ENCODE data around the gene AURKA. TPM values are rescaled to one million over a fixed set of nuclear protein-coding genes. Genes with fewer than 3 reads are reported as not detected.

Gene AURKA
- polyA plus RNA-seq, 1 of the 3 experiments (the other 2 are of a cell fraction) = 24.6 TPM

DNA sequence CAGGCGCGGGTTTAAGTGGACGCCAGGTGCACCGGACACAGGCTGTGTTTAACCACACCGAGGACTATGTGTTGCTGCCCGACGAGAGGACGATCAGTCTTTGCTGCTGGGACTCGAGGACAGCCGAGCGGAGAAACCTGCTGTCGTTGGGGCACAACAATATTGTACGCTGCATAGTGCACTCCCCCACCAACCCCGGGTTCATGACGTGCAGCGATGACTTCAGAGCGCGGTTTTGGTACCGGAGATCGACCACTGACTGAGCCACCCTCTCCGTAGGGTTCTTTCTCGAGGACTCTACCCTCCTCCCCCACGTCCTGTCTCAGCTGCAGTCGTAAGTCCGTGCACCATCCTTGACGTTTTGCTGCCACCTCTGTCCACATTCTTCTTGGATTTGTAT is 11.4 kb upstream of the AURKA start:
- Histone ChIP-seq H3K27me3 (ENCODE audit: insufficient read depth) (no peaks in the 10 kb centered on the region), H3K4me1 (ENCODE audit: control insufficient read depth in 1 of 2, insufficient read depth in 2 of 2, low read depth in 1 of 2, low read length in 1 of 2) (no peaks in the 10 kb centered on the region), H3K4me2 (no peak overlapping the region), H4K20me1 (ENCODE audit: insufficient read depth) (no peaks in the 10 kb centered on the region), H2AFZ (ENCODE audit: low read depth) (no peak overlapping the region), H3K9me2 (no peaks in the 10 kb centered on the region), H3K36me3 (replicated peaks in 1 of 2; ENCODE audit: control insufficient read depth in 1 of 2, insufficient read depth in 2 of 2, low read length in 1 of 2) (peaks cover 66 to 81% of the 10 kb centered on the region in 2 experiments), H3K4me3 (ENCODE audit: low read depth in 2 of 2, low read length in 1 of 2) (no peak overlapping the region), H3K9me3 (no peaks in the 10 kb centered on the region), H3K9ac (no peak overlapping the region), H3K79me2 (ENCODE audit: insufficient read depth) (peaks cover 34% of the 10 kb centered on the region), H3K27ac (ENCODE audit: low read depth in 2 of 2, low read length in 1 of 2) (no peak overlapping the region), H3F3A (replicated peaks; ENCODE audit: insufficient read depth) (peaks cover 15% of the 10 kb centered on the region)
- POLR2A ChIA-PET = no interaction called here
- CTCF ChIA-PET = no interaction called here
- TF ChIP-seq YY1 (IDR thresholded peaks at IDR 0.05; ENCODE audit: low read depth) (no peak), FOSL2 (IDR thresholded peaks at IDR 0.05; ENCODE audit: borderline replicate concordance, low read depth) (no peak), USF1 (IDR thresholded peaks at IDR 0.05; ENCODE audit: borderline replicate concordance, low read depth) (no peak), SIN3A (IDR thresholded peaks at IDR 0.05; ENCODE audit: borderline replicate concordance, low read depth, low read length) (no peak), EZH2phosphoT487 (IDR thresholded peaks at IDR 0.05; ENCODE audit: borderline replicate concordance, low read depth) (no peak), TEAD4 (IDR thresholded peaks at IDR 0.05; ENCODE audit: borderline replicate concordance, insufficient read depth) (no peak), RCOR1 (IDR thresholded peaks at IDR 0.05; ENCODE audit: low read length) (no peak)
- DNase-seq = no peak
- WGBS (ENCODE audit: low lambda C conversion rate) = 94% methylated on average over 26 of the region's 26 CpGs

- Histone ChIP-seq H3K9ac (no peak overlapping the region), H3K4me3 (ENCODE audit: low read depth in 2 of 2, low read length in 1 of 2) (peak overlapping the region in 1 of 2 experiments; percentile 38; a peak in 1 of 4 replicates), H3K9me2 (no peaks in the 10 kb centered on the region), H3K9me3 (no peaks in the 10 kb centered on the region), H3K27me3 (ENCODE audit: insufficient read depth) (no peaks in the 10 kb centered on the region), H3K36me3 (replicated peaks in 1 of 2; ENCODE audit: control insufficient read depth in 1 of 2, insufficient read depth in 2 of 2, low read length in 1 of 2) (peaks cover 81 to 85% of the 10 kb centered on the region in 2 experiments), H3K79me2 (ENCODE audit: insufficient read depth) (peaks cover 32% of the 10 kb centered on the region), H3K4me2 (no peak overlapping the region), H3F3A (replicated peaks; ENCODE audit: insufficient read depth) (peaks cover 22% of the 10 kb centered on the region), H3K27ac (ENCODE audit: low read depth in 2 of 2, low read length in 1 of 2) (no peak overlapping the region; a peak in 1 of 4 replicates), H2AFZ (ENCODE audit: low read depth) (no peak overlapping the region), H3K4me1 (ENCODE audit: control insufficient read depth in 1 of 2, insufficient read depth in 2 of 2, low read depth in 1 of 2, low read length in 1 of 2) (no peaks in the 10 kb centered on the region), H4K20me1 (ENCODE audit: insufficient read depth) (no peaks in the 10 kb centered on the region)
- ChIA-PET POLR2A (no interaction called here), CTCF (interaction anchor here (1.0 to 2.0 kb wide), 3 partner anchors 9 to 31 kb away, joined by 4 to 5 read pairs (median 4); no protein-coding TSS in a partner anchor)
- TF ChIP-seq SMC3 (IDR thresholded peaks at IDR 0.05; ENCODE audit: low read depth, low read length) (peak; percentile 67), JUND (IDR thresholded peaks at IDR 0.05) (no peak), RAD21 (IDR thresholded peaks at IDR 0.05; ENCODE audit: low read length) (peak; percentile 67)
- TF ChIP-seq, protein P1, sequence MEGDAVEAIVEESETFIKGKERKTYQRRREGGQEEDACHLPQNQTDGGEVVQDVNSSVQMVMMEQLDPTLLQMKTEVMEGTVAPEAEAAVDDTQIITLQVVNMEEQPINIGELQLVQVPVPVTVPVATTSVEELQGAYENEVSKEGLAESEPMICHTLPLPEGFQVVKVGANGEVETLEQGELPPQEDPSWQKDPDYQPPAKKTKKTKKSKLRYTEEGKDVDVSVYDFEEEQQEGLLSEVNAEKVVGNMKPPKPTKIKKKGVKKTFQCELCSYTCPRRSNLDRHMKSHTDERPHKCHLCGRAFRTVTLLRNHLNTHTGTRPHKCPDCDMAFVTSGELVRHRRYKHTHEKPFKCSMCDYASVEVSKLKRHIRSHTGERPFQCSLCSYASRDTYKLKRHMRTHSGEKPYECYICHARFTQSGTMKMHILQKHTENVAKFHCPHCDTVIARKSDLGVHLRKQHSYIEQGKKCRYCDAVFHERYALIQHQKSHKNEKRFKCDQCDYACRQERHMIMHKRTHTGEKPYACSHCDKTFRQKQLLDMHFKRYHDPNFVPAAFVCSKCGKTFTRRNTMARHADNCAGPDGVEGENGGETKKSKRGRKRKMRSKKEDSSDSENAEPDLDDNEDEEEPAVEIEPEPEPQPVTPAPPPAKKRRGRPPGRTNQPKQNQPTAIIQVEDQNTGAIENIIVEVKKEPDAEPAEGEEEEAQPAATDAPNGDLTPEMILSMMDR (IDR thresholded peaks at IDR 0.05) = peak; percentile 92
- DNase-seq = peak; percentile 56
Observed at GRCh38 chr20:56400001-56400640, 8.1 kb upstream of the AURKA start.

All from SK-N-SH (cell line).